GOT3 (cell line): Measurements from ENCODE around the gene EOLA1.
A peak's percentile ranks its signal among the peaks of the same experiment; 100 is the strongest.
"Not testable (repeated sequence)": the region's sequence is repeated elsewhere in the genome, so short reads cannot be mapped to it uniquely, and the experiment has no call there.

Source experiments
- DNase-seq: peaks from one replicate; lab custom pipeline; 2025; ENCODE audit warnings: mixed read lengths; lab: John Stamatoyannopoulos, UW

Gene EOLA1

GRCh38 chrX:149513825-149514428 is 26.9 kb upstream of the EOLA1 start:
- DNase-seq, result no peak

GRCh38 chrX:149515954-149516602 is 24.7 kb upstream of the EOLA1 start:
- DNase-seq, result no peak

DNA sequence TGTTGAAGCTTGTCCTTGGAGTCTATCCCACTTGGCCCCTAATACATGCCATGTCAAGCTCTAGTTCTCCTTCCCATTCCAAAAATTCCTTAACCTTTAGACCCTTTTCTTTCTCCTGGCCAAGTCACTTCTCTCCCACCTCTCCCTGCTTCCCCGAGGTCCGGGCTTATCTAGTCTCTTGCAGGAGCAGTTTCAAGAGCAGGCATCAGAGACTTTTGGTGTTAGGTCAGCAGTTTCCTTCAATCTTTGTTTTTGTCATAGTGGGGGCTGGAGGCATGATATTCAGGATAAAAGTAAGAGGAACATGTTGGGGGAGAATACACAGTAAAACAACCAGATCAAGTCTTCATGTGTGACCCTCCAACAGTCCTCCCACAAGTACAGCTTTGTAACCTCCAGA is 24.2 kb upstream of the EOLA1 start:
- DNase-seq, result no peak

GRCh38 chrX:149517308-149517707 is 23.5 kb upstream of the EOLA1 start:
- DNase-seq, result no peak

DNA sequence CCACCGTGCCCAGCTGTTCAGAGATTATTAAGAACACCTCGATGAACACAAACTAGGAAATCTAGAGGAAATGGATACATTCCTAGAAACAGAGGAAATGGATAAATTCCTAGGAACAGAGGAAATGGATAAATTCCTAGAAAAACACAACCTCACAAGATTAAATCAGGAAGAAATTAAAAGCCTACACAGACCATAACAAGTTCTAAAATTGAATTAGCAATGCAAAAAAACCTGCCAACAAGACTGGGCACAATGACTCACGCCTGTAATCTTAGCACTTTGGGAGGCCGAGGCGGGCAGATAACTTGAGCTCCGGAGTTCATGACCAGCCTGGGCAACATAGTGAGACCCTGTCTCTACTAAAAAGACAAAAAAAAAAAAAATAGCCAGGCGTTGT is 22.6 kb upstream of the EOLA1 start:
- DNase-seq, result no peak

GRCh38 chrX:149520636-149521277 is 20.1 kb upstream of the EOLA1 start:
- not testable (repeated sequence) for DNase-seq

DNA sequence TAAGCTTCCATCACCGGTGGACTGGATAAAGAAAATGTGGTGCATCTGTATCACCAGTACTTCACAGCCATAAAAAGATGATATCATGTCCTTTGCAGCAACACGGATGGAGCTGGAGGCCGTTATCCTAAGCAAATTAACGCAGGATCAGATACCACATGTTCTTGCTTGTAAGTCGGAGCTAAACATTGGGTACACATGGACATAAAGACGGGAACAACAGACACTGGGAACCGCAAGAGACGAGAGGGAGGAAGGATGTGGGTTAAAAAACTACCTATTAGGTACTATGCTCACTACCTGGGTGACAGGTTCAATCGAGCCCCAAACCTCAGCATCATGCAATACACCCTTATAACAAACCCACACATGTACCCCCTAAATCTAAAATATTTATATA is 19.4 kb upstream of the EOLA1 start:
- DNase-seq, result no peak

GRCh38 chrX:149522916-149523315 is 17.9 kb upstream of the EOLA1 start:
- DNase-seq, result no peak

DNA sequence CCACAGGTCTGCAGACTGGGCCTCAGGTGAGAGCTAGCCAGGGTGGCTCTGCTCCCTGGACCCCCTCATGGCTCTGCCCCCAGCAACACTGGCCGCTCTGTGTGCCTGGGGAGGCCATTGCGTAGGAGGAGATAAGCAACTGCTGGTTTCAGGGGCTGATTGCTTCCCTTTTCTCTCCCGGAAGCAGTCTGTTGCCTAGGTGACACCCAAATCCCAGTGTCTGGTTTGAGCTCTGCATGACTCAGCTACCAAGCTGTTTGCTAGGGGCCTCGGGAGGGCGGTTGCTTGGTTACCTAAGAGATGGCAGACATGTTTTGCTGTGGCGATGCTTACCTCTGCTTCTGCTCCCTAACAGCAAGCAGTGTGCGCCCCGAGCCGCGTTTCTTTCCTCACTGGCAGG is 15.4 kb upstream of the EOLA1 start:
- not testable (repeated sequence) for DNase-seq

DNA sequence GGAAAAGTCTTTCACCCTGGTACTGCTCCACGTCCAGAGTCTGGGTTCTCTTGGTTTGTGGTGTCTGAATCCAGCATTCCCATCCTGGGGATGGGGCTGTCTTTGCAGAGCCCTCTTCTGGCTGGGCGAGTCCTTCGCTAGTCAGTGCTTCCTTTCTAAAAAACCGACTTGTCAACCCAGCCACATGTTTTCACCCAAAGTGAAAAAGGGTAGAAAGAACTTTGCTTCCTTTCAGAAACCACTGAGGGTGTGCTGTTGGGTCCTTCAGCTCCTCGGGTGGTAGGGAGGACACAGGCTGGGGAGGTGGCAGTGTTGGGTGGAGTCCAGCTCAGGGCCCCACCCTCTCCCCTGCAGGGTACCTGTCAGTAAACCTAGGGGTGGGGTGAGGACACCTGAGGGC is 14.9 kb upstream of the EOLA1 start:
- DNase-seq, result not testable (repeated sequence)

DNA sequence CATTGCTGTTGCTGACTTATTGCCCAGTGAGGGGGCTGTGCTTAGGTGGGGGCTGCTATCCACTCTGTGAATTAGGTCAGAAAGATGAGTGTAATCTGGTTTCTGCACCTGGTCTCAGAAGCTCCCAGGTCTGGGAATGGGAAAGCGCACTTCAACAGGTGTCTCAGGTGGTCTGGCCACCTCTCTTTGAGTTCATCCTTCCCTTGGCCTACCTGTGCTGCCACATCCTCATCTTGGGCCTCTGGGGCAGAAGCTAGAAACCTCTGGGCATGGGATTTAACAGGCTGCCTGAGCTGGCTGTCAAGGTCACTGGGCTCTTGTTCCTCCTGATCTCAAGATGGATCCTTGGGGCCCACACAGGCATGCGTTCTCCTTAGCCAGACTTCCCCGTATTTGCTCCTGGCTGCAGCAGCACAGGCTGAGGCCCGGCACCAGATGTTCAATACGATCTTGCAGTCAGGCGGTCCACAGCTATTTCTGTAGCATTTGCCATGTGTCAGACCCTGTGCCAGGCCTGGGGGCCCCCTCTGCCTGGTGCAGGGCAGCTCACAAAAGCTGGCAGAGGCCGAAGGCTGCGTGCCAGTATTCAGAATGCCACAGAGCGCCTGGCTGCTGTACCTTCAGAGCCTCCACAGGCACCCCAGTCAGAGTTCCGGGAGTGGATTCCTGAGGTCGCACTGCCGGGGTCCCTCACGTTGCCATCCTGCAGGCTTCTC is 14.3 kb upstream of the EOLA1 start:
- not testable (repeated sequence) for DNase-seq

DNA sequence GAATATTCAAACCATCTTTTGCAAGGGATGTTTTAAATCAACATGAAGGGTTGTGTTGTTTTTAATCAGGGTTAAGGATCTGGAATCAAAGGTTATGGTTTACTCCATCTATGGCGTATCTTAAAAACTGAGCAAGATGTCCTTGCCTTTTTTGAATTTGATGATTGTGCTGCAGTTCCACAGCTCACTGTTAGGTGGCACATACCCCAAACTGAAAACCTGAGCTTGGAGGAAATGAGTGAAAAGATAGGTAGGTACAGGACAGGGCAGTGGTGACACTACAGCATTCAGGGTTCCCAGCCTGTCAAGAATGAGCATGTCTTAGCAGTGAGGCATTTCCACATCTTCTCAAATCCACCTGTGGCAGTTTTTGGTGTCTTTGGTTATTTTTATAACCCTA is 13.1 kb upstream of the EOLA1 start:
- no peak for DNase-seq

- DNase-seq, result no peak
Measured at GRCh38 chrX:149528381-149528780, 12.4 kb upstream of the EOLA1 start.

DNA sequence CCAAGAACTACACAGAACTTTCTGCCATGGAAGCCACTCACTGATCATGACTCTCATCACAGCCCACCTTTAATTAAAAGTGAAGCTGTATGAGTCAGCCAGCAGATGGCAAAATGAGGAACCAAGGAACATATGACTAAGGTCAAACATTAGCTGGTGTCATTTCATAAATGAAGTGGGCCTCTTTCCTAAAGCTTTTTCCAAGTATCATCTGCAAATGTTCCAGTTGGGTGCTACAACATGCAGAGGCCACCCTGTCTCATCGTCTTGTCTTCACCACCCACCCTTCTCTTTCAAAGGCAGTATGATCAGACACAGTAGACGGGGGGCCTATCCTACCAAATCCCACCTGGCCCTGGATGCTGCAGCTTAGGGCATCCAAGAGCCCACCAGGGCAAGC is 9.2 kb upstream of the EOLA1 start:
- DNase-seq, result no peak

- not testable (repeated sequence) for DNase-seq
Measured at GRCh38 chrX:149532868-149533267, 7.9 kb upstream of the EOLA1 start.

- not testable (repeated sequence) for DNase-seq
Measured at GRCh38 chrX:149533999-149534398, 6.8 kb upstream of the EOLA1 start.

DNA sequence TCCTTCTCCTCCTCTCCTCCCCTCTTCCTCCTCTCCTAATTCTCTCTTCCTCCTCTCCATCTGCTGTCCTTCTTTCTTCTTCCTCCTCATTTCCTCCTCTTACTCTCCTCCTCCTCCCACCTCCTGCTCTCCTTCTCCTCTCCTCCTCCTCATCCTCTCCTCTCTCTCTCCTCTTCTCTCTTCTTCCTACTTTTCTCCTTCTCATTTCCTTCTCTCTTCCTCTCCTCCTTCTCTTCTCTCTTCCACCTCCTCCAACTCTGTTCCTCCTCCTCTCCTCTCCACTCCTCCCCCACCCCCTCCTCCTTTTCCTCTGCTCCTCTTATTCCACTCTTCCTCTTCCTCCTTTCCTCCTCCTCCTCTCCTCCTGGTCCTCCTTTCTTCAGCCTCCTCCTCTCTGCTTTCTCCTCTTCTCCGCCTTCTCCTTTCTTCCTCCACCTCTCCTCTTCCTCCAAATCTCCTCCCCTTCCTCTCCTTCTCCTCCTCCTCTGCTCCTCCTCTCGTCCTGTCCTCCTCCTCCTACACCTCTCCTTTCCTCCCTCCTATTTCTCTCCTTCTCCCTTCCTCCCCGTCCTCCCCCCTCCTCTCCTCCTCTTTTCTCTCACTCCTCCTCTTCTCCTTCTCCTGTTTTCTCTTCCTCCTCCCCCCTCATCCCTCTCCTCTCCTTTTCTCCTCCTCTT is 5.7 kb upstream of the EOLA1 start:
- not testable (repeated sequence) for DNase-seq

GRCh38 chrX:149537474-149537873 is 3.3 kb upstream of the EOLA1 start:
- not testable (repeated sequence) for DNase-seq

DNA sequence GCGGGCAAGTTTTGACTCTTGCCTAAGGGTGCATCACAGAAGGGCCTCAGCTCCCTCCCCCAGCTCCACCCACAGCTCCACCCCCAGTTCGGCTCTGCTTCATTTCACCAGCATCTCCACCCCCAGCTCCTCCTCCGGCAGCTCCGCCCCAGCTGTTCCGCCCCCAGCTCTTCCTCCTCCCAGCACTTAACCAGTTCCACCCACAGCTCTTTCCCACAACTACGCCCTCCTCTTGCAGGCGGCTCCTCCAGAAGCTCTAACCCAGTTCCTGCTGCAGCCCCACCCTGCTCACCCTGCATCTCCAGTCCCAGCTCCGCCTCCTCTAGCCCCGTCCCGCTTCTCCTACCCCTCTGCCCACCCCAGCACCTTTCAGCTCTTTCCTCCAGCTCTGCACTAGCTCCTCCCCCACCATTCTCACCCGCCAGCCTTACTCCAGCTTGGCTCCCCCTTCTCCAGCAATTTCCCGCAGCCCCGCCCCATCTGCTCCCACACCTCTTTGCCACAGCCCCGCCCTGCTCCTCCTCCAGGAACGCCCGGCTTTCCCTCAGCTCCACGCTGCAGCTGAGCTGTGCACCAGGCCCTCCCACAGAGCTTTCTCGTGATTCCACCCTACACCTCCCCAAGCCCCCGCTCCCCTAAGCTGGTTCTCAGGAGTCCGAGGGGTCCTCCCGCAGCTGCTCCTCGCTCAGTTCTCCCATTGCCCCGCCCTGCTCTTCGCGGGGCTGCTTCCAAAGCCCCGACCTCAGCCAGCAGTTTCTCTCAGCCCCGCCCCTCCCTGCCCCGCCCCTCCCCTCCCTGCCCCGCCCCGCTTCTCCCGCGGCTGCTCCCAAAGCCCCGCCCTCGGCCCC is 1.3 kb upstream of the EOLA1 start:
- peak; percentile 62 for DNase-seq

DNA sequence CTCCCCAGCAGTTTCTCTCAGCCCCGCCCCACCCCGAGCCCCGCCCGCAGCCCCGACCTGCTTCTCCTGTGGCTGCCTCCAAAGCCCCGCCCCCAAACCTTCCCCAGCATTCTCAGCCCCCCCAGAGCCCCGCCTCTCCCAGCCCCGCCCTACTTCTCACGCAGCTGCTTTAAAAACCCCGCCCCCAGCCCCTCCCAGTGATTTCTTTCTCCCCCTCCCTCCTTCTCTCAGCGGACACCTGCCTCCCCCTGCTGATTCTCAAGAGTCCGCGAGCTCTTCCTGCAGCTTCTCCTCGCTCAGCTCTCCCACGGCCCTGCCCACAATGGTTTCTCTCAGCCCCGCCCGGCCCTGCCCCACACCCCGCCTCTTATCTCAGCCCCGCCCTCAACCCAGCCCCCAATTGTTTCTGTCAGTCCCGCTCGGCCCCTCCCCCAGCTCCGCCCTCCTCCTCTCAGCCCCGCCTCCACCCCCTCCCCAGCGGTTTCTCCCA is 636 bp upstream of the EOLA1 start:
- DNase-seq, result peak; percentile 63

DNA sequence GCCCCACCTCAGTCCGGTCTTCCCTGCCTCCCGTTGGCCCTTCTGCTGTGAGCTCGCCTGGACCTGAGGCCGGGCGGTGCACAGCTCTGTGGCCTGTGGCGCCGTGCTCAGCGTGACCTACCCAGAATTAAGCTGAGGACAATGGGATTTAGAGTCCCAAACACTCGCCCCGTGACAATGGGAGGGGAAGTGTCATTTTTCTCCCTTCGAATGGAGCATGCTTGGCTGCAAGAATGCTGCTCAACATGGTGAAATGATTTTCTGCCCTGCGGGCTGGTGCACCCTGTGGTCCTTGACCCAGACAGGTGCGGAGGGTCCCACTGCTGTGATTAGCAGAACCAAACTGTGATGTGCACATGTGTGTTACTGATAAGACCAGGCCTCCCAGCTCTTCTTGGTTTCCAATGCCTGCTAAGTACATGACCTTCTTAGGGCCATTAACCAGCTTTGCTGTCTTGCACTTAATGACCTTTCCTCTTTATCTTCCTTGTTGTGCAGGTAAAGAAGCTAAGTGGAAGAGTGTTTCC is 772 bp downstream of the EOLA1 start:
- no peak for DNase-seq
